ENCODE data around the gene FSHR.

Gene FSHR

DNA sequence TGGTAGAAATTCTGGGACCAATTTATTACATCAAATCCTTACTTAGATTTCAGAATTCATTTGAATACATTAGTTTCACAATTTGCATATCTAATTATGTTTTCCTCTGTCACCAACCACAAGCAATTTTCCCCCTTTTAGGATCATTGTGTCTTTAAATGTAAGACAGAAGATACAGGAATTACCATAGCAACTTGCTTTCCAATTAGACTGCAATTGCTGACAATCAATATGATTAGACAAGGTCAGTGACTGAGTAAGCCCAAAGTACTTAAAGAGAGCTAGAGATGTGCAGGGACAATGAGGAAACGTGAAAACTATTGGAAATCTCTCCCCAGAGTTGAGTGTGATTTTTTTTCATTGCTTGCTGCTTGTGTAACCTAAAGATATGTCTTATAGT is 121.4 kb downstream of the FSHR start:
- DNase-seq (ENCODE audit: low spot score), result no peak

- DNase-seq (ENCODE audit: low spot score), result no peak
These were observed 122.2 kb downstream of the FSHR start for GRCh38 chr2:49032126-49032525.

DNA sequence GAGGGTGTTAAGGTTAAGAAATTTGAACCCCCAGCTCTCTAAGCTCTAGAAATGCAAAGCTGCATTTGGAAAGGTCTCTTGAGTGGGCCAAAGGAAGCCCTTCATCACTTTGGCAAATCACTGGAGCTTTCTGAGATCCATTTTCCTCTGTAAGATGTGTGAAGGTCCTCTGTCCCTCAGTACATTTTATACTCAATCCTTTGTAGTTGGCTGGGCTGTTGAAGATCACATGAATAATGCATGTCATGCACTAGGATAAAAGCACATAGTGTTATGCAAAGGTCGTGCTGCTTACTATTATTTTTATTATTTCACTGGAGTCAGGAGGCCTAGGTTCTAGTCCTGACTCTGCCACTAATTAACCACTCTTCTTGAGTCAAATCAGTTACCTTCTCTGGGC is 124.9 kb downstream of the FSHR start:
- DNase-seq (ENCODE audit: low spot score), result no peak

GRCh38 chr2:49028101-49028500 is 126.2 kb downstream of the FSHR start:
- DNase-seq (ENCODE audit: low spot score), result no peak

DNA sequence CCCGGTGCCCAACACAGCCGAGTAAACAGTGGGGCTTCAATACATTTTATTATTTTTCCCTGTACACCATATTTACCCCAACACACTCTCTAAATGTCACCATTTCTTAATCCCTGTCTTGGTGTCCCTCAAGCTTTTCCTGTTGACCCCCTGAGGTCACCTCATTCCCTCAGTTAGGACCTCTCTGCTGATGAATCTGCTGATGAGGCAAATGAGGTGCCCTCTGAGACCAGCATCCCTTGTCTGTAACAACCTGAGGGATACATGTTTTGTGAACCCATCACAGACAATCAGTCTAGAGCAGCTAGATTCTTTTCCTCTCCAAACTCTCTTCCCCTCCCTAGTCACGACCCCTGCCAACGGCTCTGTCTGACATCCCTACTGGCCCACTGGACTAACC is 127.6 kb downstream of the FSHR start:
- DNase-seq (ENCODE audit: low spot score), result no peak

DNA sequence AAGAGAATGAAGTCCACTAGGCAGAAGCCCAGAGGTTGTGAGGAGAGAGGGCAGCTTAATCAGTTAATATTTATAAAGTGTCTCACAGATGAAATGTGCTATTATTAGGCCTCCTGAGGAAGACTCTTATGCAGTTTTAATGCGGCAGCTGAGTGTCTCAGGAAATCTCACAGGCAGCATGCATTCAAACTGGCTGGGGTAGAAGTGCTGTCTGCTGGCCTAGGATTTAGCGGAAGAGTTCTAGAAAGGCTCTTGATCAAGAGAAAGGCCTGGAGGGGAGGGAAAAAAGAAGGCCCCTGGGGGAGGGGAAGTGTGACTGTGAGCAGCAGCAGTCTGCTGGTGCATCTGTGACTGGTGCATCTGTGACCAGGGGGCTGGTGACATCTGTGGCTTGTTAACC is 133.0 kb downstream of the FSHR start:
- no peak for DNase-seq (ENCODE audit: low spot score)

DNA sequence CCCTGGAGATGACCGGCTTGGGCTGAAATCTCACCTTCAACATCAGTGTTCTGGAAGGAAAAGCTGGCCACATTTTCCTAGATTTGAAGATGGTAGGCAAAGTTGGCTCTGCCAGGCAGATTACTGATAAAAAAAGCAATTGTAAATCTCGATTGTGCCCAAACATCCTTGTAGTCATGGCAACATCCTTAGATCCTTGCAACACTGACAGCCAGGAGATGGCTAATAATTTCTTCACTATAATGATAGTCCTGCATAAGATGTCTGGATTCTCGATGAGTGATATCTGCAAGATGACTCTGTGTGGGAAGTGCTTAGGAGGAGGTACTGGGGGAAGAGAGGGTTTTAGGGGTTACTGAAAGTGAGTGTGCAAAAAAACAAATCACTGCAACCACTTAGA is 149.1 kb downstream of the FSHR start:
- no peak for DNase-seq (ENCODE audit: low spot score)

DNA sequence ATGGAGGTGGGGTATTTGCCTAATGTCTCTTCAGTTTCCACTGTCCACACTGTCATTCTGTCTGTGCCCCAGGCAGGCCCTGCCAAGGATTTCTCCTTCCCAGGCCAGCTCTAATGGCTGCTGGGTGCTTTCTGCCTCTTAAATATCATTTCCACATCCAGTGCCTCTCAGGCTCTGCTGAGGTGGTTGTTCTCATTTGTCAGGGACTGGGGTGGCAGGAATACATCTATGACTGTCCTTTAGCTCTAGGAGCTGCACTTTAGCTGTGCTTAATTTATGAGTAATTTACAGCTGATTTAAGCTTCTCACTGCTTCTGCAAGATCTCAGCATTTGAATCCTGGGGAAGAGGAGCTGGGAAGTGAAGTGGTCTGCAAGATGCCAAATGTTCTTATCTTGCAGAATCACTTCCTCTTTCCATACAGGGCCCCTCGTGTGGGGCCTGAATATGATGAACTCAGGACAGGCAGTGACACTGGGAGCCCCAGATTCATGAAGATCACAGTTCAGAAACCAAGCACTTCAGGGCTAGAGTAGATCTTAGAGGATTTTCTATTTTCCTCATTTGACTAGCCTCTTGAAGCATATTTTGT is 150.2 kb downstream of the FSHR start:
- DNase-seq (ENCODE audit: low spot score), result no peak

- no peak for DNase-seq (ENCODE audit: low spot score)
These were observed 151.1 kb downstream of the FSHR start for GRCh38 chr2:49003201-49003600.

DNA sequence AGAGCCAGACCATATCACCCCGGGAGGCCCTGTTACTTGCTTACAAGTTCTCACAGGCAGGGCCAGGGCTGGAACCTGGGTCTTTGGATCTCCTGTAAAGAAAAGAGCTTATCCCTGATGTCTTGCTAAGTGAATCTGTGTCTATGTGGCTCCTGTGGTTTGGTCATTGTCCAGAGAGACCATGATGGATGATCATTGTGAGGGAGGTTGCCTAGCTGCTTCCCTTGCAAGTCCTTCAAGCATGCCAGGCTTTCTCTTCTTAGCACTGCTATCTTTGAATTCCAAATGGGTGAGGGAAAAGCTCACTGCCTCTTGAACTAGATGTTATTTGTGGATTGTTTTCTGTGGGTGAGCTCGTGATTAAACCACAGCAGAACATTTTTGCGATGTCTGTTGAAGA is 151.6 kb downstream of the FSHR start:
- no peak for DNase-seq (ENCODE audit: low spot score)

DNA sequence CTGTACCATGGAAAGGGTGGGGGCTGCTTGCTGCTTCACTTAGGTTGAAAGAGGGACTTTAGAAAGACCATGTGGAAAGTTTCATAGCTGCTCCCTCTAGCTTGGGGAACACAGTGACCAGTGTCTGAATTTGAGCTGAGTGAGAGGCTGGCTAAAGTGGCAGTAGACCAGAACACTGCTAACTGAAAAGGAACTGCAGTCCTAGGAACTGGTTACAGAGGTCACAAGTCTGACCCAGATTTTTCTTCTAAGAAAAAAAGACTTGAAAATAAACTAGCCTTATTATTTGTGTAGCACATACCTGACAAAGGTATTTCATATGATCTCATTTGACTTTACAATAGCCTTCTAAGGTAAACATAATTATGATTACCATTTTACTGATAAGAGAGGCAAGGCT is 153.6 kb downstream of the FSHR start:
- no peak for DNase-seq (ENCODE audit: low spot score)

- no peak for DNase-seq (ENCODE audit: low spot score)
These were observed 155.9 kb downstream of the FSHR start for GRCh38 chr2:48998449-48998848.

- DNase-seq (ENCODE audit: low spot score), result no peak
These were observed 160.7 kb downstream of the FSHR start for GRCh38 chr2:48993576-48993975.

GRCh38 chr2:48991415-48992131 is 162.7 kb downstream of the FSHR start:
- no peak for DNase-seq (ENCODE audit: low spot score)

DNA sequence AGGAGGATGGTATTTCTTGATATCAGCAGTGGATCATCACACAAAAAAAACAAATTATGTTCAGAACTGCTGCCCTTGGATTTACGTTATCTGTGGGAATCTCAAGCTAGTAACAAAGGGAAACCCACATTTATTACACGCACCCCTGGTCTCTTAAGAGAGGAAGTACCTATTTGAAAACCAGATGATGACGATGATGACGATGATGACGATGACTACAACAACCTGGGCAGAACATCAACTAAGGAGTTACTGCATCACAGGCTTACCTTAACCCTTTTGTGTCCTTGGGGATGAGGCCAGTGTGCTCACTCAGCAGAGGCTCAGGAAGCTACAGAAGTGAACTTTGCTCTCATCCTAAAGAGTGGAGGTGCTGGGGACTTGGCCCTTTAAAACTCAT is 169.4 kb downstream of the FSHR start:
- DNase-seq (ENCODE audit: low spot score), result no peak

DNA sequence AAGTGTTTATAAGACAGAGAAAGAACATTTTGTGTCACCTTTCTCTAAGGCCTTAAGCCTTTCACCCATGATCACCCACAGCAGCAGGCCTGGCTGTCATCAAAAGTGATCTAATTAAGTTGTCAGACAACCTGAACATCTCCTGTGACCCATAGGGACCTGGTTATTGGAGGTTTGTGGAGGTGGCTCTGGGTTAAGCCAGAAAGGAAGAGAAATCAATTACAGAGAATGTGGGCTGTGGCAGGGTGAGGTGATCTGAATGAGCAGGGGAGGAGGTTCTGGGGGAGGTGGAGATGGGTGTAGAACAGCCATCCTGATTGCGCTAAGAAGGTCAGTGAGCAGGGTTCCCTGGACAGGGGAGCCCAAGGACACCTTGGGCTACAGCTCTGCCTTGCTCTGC is 170.8 kb downstream of the FSHR start:
- no peak for DNase-seq (ENCODE audit: low spot score)

- DNase-seq (ENCODE audit: low spot score), result no peak
These were observed 171.4 kb downstream of the FSHR start for GRCh38 chr2:48982887-48983435.

DNA sequence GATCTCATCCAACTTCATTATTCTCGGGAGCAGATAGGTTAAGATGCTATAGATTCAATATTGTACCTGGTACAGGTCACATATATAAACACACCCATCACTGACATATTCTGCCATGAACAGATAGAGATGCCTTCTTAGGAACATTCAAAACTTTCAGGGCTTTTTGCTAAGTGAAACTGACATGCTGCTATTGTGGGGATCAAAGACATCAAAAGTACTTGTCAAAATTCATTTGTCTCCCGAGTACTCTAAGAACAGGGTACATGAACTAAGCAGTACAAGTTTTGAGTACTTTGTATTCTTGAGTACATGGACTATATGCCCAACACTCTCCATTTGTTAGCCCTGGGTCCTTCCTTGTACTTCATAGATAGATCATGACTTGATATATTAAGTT is 173.5 kb downstream of the FSHR start:
- DNase-seq (ENCODE audit: low spot score), result no peak

DNA sequence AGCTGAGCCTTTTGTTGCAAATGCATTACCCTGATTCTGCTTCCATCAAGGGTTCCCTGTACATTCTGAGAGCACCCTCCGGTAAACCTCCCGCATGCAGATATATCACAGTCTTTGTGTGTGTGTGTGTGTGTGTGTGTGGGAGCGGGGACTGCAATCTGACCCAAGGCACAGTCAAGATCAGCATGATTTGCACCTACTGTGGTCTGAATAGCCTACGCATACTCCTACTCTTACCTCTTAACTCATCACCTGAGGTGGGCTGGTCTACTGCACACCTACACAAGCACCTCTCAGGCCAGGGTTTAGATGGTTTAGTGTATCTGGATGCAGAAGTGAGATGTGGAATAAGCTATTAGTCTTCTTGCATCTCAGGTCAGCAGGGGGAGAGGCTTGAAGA is 174.6 kb downstream of the FSHR start:
- no peak for DNase-seq (ENCODE audit: low spot score)

- DNase-seq (ENCODE audit: low spot score), result no peak
These were observed 176.2 kb downstream of the FSHR start for GRCh38 chr2:48978131-48978530.

DNA sequence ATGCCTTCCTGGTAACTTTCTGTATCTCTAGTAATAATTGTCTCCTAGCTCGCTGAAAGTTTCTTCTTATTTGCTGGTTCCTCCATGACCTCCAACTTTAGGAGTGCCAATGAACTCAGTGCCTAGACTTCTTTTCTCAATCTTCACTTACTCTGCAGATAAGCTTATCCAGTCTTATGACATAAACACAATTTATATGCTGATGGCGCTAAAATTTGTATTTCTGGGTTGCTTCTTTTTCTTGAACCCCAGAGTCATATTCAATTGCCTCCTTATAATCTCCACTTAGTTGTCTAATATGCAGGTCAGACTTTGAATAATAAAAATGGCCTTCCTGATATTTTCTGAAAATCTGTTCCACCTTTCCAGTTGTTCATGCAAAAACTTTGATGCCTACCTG is 182.5 kb downstream of the FSHR start:
- DNase-seq (ENCODE audit: low spot score), result no peak

DNA sequence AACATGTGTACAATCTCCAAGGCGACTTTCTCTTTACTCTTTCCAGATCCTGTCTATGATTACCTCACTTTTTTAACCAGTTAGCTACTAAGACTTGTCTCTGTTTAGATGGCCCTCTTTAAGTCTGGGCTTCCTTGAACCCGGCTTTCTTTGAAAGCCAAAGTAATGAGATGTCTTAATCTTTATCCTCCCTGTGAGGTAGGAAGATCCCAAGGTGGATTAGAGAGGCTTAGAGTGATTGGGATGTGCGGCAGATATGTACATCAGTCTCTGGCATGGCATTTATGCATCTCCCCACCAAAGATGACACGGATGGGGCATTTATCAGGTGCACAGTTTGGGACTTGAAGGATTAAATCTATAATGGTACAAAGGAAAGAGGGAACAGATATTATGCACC is 186.3 kb downstream of the FSHR start:
- DNase-seq (ENCODE audit: low spot score), result no peak

GRCh38 chr2:48965204-48965603 is 189.1 kb downstream of the FSHR start:
- no peak for DNase-seq (ENCODE audit: low spot score)

- DNase-seq (ENCODE audit: low spot score), result no peak
These were observed 193.3 kb downstream of the FSHR start for GRCh38 chr2:48961009-48961408.
